SW480 (cell line): ENCODE data around the gene NT5DC3.
A peak's percentile ranks its signal among the peaks of the same experiment; 100 is the strongest.

Experiments used
- DNase-seq: peaks from one replicate; pipeline ENCODE4 v3.0.0-alpha.2; 2016; ENCODE audit warnings: low spot score

Gene NT5DC3

GRCh38 chr12:103748002-103748401 is 93.0 kb downstream of the NT5DC3 start:
- DNase-seq = no peak

- DNase-seq = peak; percentile 6
Observed at GRCh38 chr12:103745962-103746361, 95.1 kb downstream of the NT5DC3 start.

GRCh38 chr12:103743788-103744187 is 97.2 kb downstream of the NT5DC3 start:
- no peak for DNase-seq

DNA sequence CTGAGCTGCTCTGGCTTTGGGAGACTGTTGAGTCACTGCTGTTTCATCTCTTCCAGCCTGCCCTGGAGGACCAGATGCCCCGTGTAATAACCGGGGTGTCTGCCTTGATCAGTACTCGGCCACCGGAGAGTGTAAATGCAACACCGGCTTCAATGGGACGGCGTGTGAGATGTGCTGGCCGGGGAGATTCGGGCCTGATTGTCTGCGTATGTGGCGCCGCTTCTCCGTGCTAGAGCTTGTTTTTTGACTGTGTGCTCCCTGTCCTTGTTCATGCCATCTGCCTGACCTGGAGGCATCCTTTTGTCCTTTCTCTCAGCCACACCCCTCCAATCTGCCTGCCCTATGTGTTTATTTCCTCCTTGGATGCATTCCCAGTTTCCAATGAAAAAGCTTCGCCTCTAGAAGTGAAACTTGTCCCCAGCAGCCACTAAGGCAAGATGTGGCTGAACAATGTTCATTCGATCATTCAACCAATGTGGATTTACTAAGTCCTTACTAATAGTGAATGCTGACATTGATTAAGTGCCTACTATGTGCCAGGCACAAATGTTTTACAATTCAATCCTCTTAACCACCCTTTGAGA is 98.6 kb downstream of the NT5DC3 start:
- DNase-seq = peak; percentile 20

DNA sequence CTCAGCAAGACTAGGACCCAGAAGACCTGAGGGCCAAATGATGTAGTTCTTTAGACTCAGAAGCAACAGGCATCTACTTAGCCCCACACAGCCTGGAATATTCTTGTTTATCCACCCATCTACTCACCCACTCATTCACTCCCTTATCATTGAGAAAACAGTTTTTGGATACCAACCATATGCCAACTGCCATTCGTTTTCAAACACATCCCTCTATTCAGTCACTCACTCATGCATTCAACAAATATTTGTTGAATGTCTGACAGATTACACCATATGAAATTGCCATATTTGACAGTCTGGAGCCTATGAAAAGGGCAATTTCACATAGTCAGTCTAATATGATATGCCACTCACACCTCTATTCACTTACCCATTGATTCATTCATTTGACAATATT is 103.2 kb downstream of the NT5DC3 start:
- no peak for DNase-seq

DNA sequence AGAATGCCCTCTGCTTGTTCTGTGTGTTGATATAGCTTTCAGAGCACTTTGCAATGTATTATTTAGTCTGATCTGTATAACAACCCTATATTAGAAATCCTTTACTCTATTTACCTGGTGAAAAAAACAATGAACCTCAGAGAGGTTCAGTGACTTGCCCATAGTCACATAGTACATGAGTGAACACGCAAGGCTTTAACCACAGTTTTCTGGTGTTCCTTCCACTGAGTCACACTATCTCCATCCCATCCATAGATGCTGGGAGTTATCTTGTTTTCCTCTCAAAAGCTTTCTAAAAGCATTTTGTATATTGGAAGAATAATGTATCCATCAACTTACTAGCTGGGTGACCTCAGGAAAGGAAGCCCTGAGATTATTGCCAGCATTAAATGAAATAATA is 104.5 kb downstream of the NT5DC3 start:
- DNase-seq = no peak

- no peak for DNase-seq
Observed at GRCh38 chr12:103735291-103735690, 105.7 kb downstream of the NT5DC3 start.

- DNase-seq = no peak
Observed at GRCh38 chr12:103734863-103735262, 106.2 kb downstream of the NT5DC3 start.

DNA sequence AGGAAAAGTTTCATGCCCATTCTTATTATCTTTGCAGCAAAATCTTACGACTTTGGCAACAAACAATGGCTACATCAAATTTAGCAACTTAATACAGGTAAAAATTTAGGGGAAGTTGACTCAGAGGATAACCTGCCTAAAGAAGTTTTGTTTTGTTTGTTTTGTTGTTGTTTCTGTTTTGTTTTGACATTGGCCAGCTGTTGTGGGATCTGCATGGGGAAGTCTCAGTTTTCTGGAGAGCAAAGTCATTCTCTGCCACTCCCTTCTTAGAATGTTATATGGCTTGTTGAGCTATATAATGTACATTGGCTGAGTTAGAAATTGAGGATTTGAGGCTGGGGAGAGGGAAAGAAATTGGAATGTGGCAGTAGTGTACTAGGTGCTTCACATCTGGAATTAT is 109.5 kb downstream of the NT5DC3 start:
- no peak for DNase-seq

DNA sequence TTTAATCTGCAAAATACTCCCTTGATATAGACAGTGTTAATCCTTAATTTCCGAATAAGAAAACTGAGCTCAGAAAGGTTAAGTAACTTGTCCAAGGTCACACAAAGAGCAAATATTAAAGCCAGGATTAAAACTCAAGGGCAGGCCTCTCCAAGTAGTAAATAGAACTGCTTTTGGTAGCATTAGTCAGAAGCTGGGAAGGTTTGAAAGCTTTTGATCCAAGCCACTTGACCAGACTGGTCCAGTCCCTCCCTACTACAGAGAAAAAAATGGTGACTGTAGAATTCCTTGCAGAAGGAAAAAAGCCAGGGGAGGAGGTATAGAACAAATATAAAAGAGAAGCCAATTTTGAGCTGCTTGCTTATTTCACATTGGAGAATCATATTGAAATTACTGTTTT is 111.5 kb downstream of the NT5DC3 start:
- no peak for DNase-seq

DNA sequence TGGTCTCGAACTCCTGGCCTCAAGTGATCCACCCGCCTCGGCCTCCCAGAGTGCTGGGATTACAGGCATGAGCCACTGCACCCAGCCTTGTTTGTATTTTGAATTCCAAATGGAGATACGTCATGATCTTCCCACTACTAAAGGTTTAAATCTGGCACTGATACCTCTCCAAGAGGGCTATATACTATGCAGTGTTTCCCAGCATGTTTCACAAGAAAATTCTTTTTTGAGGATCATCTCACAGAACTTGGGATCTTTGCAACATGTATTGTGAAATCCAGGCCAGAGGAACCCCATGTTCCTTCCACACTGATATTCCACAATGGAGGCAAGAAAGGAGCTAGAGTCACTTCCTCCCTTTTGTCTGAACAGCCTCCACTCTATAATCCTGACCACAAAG is 112.7 kb downstream of the NT5DC3 start:
- no peak for DNase-seq

GRCh38 chr12:103727638-103728037 is 113.4 kb downstream of the NT5DC3 start:
- no peak for DNase-seq

- DNase-seq = no peak
Observed at GRCh38 chr12:103725398-103725797, 115.6 kb downstream of the NT5DC3 start.
